K562 (cell line): ENCODE results near the gene PPM1M. TPM values are rescaled to one million over a fixed set of nuclear protein-coding genes. Genes with fewer than 3 reads are reported as not detected.

ENCODE experiments used
- ATAC-seq: fragments of 200-7000 bp; cut with Tn5 transposase; 3 replicates; pipeline ENCODE4 v1.9.1; 2020; ENCODE audit warnings: moderate library complexity
- BruUV-seq: library from RNA; stranded (reverse); fragments of 400-500 nt; replicated peaks from 2 replicates; lab custom pipeline; 2021; lab: Mats Ljungman, UMichigan
- CTCF ChIA-PET: fragments of 300-600 bp; formaldehyde crosslinking; extraction: SDS; loops from one replicate; lab custom pipeline; 2021; ENCODE audit warnings: low intra/inter-chr PET ratio; lab: Yijun Ruan, JAX
- POLR2A ChIA-PET: fragments of 300-600, 350-650 bp; sonication (Branson Sonifier 250); formaldehyde crosslinking; extraction: SDS; loops from one replicate; lab custom pipeline; 2021; ENCODE audit warnings: antibody characterized with exemption, inconsistent platforms; lab: Yijun Ruan, JAX
- DNase-seq, 4 experiments: peaks; one replicate each; pipeline versions ENCODE4 v3.0.0 to v3.0.0-alpha.2; 2011 to 2018; ENCODE audit warnings: low spot score in 3 of 4, mixed read lengths in 3 of 4; ENCODE audit errors: extremely low read depth in 1 of 4
- FAIRE-seq: peaks from 2 replicates; lab custom pipeline; 2011; peaks lifted over from hg19 to GRCh38; lab: Jason Lieb, UNC
- H2AFZ ChIP-seq: 2 replicates; pipeline ENCODE4 v1.6.0; 2011; ENCODE audit warnings: low read depth, low read length, control low read depth, inconsistent platforms
- H3K27ac ChIP-seq: fragments of 200-600 bp; 3 replicates; pipeline ENCODE4 v1.8.0; 2011; ENCODE audit warnings: low read depth, mild to moderate bottlenecking, control low read depth, inconsistent platforms, low read length, moderate library complexity, mixed read lengths; ENCODE audit errors: extremely low read depth
- H3K27me3 ChIP-seq, 2 experiments: fragments of 300-600 bp in 1 of 2; 2 replicates in 1 of 2; 3 replicates in 1 of 2; pipeline versions ENCODE4 v1.6.0 to v1.8.0; 2011; ENCODE audit warnings: inconsistent platforms in 2 of 2, low read length in 2 of 2, mild to moderate bottlenecking in 1 of 2, mixed read lengths in 1 of 2, moderate library complexity in 1 of 2; ENCODE audit not compliant: control insufficient read depth in 2 of 2, insufficient read depth in 2 of 2
- H3K36me3 ChIP-seq: fragments of 300-600 bp; 3 replicates; pipeline ENCODE4 v1.8.0; 2011; ENCODE audit warnings: mild to moderate bottlenecking, low read length, inconsistent platforms; ENCODE audit not compliant: control insufficient read depth, insufficient read depth
- H3K4me1 ChIP-seq, 2 experiments: fragments of 200-600 bp in 1 of 2; replicated peaks in 1 of 2; 2 replicates in 1 of 2; 3 replicates in 1 of 2; pipeline versions ENCODE4 v1.5.1 to v1.8.0; 2011; ENCODE audit warnings: inconsistent platforms in 2 of 2, low read length in 2 of 2, mild to moderate bottlenecking in 1 of 2, mixed read lengths in 1 of 2, moderate library complexity in 1 of 2; ENCODE audit not compliant: control insufficient read depth in 2 of 2, insufficient read depth in 2 of 2
- H3K4me2 ChIP-seq: 2 replicates; pipeline ENCODE4 v1.6.1; 2011; ENCODE audit warnings: low read length, control low read depth, inconsistent platforms, mixed read lengths; ENCODE audit not compliant: insufficient read depth
- H3K4me3 ChIP-seq: fragments of 200-600 bp; sonication (generic), shearing (Covaris generic); 2 replicates; pipeline ENCODE4 v1.5.1; 2016; ENCODE audit warnings: control low read depth, inconsistent platforms
- H3K79me2 ChIP-seq: fragments of 200-600 bp; 3 replicates; pipeline ENCODE4 v1.8.0; 2011; ENCODE audit warnings: low read length, inconsistent platforms; ENCODE audit not compliant: control insufficient read depth, insufficient read depth
- H3K9ac ChIP-seq, 2 experiments: 2 replicates each; pipeline versions ENCODE4 v1.6.0 to v1.6.1; 2011; ENCODE audit warnings: low read depth in 2 of 2, low read length in 2 of 2, control low read depth in 1 of 2, inconsistent platforms in 1 of 2, mild to moderate bottlenecking in 1 of 2, mixed read lengths in 1 of 2; ENCODE audit not compliant: insufficient read depth in 1 of 2
- H3K9me1 ChIP-seq: one replicate; pipeline ENCODE4 v1.6.0; 2011; ENCODE audit warnings: inconsistent platforms, mild to moderate bottlenecking, low read length, moderate library complexity; ENCODE audit not compliant: control insufficient read depth, insufficient read depth
- H3K9me3 ChIP-seq: replicated peaks from 2 replicates; pipeline ENCODE4 v1.5.1; 2011; ENCODE audit warnings: low read depth, low read length, inconsistent platforms; ENCODE audit not compliant: control insufficient read depth, insufficient read depth
- H4K20me1 ChIP-seq: replicated peaks from 2 replicates; pipeline ENCODE4 v1.6.1; 2011; ENCODE audit warnings: low read length, inconsistent platforms, mixed read lengths; ENCODE audit not compliant: control insufficient read depth, insufficient read depth
- CEBPB ChIP-seq: fragments of 450-650 bp; IDR thresholded peaks from 2 replicates; pipeline ENCODE4 v1.6.1; 2016; ENCODE audit warnings: missing genetic modification characterization, missing compliant biosample characterization
- HDAC8 ChIP-seq: fragments of 450-650 bp; IDR thresholded peaks from 2 replicates; pipeline ENCODE4 v1.6.1; 2016; ENCODE audit warnings: mild to moderate bottlenecking, missing genetic modification characterization, moderate library complexity, missing compliant biosample characterization
- MYBL2 ChIP-seq, 2 experiments: fragments of 450-650 bp in 1 of 2; sonication (generic) in 1 of 2; formaldehyde crosslinking in 1 of 2; IDR thresholded peaks; 2 replicates each; pipeline versions ENCODE4 v1.6.1 to v1.8.1; 2017 to 2022; ENCODE audit warnings: borderline replicate concordance in 1 of 2, inconsistent platforms in 1 of 2, low read depth in 1 of 2, mild to moderate bottlenecking in 1 of 2, missing genetic modification reagents in 1 of 2, moderate library complexity in 1 of 2
- PYGO2 ChIP-seq: fragments of 450-650 bp; IDR thresholded peaks from 2 replicates; pipeline ENCODE4 v1.6.1; 2016; ENCODE audit warnings: mild to moderate bottlenecking, missing genetic modification characterization, moderate library complexity, missing compliant biosample characterization
- SAFB2 ChIP-seq: fragments of 200-400 bp; formaldehyde crosslinking; IDR thresholded peaks from 2 replicates; pipeline ENCODE4 v1.6.1; 2018; ENCODE audit warnings: borderline replicate concordance, low read length, low read depth, moderate library complexity; ENCODE audit not compliant: severe bottlenecking
- SIN3A ChIP-seq, 2 experiments: fragments of 150-350 bp in 1 of 2; IDR thresholded peaks; 2 replicates each; pipeline ENCODE4 v1.6.1; 2011 to 2016; ENCODE audit warnings: borderline replicate concordance in 2 of 2, low read depth in 2 of 2, low read length in 2 of 2, mild to moderate bottlenecking in 2 of 2, moderate library complexity in 2 of 2; ENCODE audit not compliant: control insufficient read depth in 1 of 2
- SRSF9 ChIP-seq: fragments of 200-400 bp; formaldehyde crosslinking; IDR thresholded peaks from 2 replicates; pipeline ENCODE4 v1.6.1; 2017; ENCODE audit warnings: low read depth, low read length, borderline replicate concordance
- TEAD4 ChIP-seq, 2 experiments: sonication (generic) in 1 of 2; formaldehyde crosslinking in 1 of 2; IDR thresholded peaks; 2 replicates each; pipeline versions ENCODE4 v1.6.1 to v1.8.0; 2012 to 2022; ENCODE audit warnings: borderline replicate concordance in 1 of 2, inconsistent platforms in 1 of 2, low read length in 1 of 2, mild to moderate bottlenecking in 1 of 2, missing genetic modification reagents in 1 of 2
- ZNF121 ChIP-seq: sonication (generic); formaldehyde crosslinking; conservative IDR thresholded peaks from 2 replicates; pipeline ENCODE4 v1.8.0; 2022; ENCODE audit warnings: missing genetic modification reagents
- WGBS: fragments of 100-300 bp; shearing (Covaris generic); methylation state at CpG from one replicate; pipeline ENCODE4 v1.1.6; 2016; ENCODE audit warnings: low coverage, mixed read lengths; ENCODE audit not compliant: insufficient coverage; ENCODE audit errors: missing lambda C conversion rate; 5-methylcytosine and 5-hydroxymethylcytosine counted together
- in situ Hi-C: fragments of 300-500 bp; cut with MboI; formaldehyde crosslinking; loops from 4 replicates; pipeline ENCODE4 v1.15.0; 2018; ENCODE audit warnings: inconsistent platforms, mixed read lengths
- intact Hi-C: fragments of 100-400 bp; cut with micrococcal nuclease; formaldehyde crosslinking; loops from 2 replicates; pipeline ENCODE4 v1.14.2; 2022
- polyA plus RNA-seq, 8 experiments: library from polyadenylated mRNA; depleted of rRNA in 4 of 8; stranded (reverse) in 5 of 8; unstranded in 3 of 8; fragments of >200 nt; fragmentation: Nextera tagmentation in 2 of 8; fragmentation: Illumina TruSeq in 1 of 8; extraction: Ambion mirVana in 2 of 8; extraction: Trizol in 1 of 8; gene quantifications; 2 replicates each; pipeline versions ENCODE4 v1.2.1 to v1.2.3, GENCODE V29; 2011 to 2014; ENCODE audit warnings: inconsistent platforms in 1 of 8, missing spikeins in 1 of 8
- total RNA-seq, 7 experiments: library from RNA; depleted of rRNA in 6 of 7; stranded (reverse); fragments of >200 nt in 6 of 7; fragmentation: Illumina TruSeq in 2 of 7; extraction: Trizol in 2 of 7; gene quantifications; 2 replicates each; pipeline versions ENCODE4 v1.2.1 to v1.2.3, GENCODE V29; 2011 to 2021; ENCODE audit warnings: low replicate concordance in 1 of 7
- TF ChIP-seq, protein P1 (sequence below): fragments of 450-650 bp; IDR thresholded peaks from 2 replicates; pipeline ENCODE4 v1.7.1; 2018; ENCODE audit warnings: mild to moderate bottlenecking, low read depth; ENCODE audit not compliant: partially characterized antibody

The PPM1M gene
- total and polyA plus RNA-seq, 9 of the 15 experiments (the other 6 are each of a cell fraction or from before 2014, with no cell fraction given): 1.4 to 9.2 (median 4.4) TPM

DNA sequence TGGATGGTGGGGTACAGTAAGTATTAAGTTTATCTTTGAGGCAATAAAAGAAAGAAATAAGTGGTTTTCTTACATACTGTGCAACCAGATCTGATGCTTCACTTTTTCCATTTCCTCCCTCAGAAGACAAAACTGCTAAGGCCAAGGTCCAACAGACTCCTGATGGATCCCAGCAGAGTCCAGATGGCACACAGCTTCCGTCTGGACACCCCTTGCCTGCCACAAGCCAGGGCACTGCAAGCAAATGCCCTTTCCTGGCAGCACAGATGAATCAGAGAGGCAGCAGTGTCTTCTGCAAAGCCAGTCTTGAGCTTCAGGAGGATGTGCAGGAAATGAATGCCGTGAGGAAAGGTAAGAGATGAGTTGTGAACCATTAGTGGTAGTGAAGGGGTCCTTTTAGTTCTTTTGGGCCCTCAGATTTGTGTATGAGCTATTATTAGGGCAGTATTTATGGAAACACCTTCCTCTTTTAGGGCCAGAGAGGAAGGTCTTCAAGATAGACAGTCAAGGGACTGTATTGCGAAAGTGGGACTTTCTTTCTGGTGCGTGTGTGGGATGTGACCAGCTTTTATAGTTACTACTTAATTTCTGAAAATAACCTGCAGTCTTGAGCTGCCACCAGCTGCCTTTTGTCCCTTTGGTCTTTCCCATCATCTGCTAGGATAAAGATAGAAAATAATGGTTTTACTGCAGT lies 43.0 kb upstream of the PPM1M start:
- TF ChIP-seq CEBPB (peak; percentile 29; the same call in 1 of the 2 replicates), MYBL2 (IDR thresholded peaks at IDR 0.05; ENCODE audit: low read depth) (no peak), MYBL2 (CRISPR knock-in tag; IDR thresholded peaks at IDR 0.05; ENCODE audit: borderline replicate concordance) (no peak)
- FAIRE-seq (no peak), ATAC-seq (no peak), DNase-seq (no peak)
- CTCF ChIA-PET: no interaction called here
- in situ Hi-C loops (no loop called here), intact Hi-C loops (no loop called here)
- Histone ChIP-seq H3K9me1 (no peaks in the 10 kb centered on the region), H2AFZ (no peak overlapping the region), H3K79me2 (peaks cover 16% of the 10 kb centered on the region), H3K36me3 (peaks cover 80% of the 10 kb centered on the region), H3K4me3 (no peak overlapping the region), H3K27ac (no peak overlapping the region), H4K20me1 (no peaks in the 10 kb centered on the region), H3K4me2 (no peak overlapping the region), H3K9me3 (no peaks in the 10 kb centered on the region), H3K27me3 (no peaks in the 10 kb centered on the region), H3K4me1 (peaks cover 9 to 12% of the 10 kb centered on the region in 2 experiments; a peak in 4 of 5 replicates), H3K9ac (0 out of 4 replicates have a peak overlapping the region, but pooled peaks of 1 of the 2 experiments have one; percentile 20)
- BruUV-seq: no TSS peak
- 98% methylated on average over 4 of the region's 4 CpGs for WGBS
- POLR2A ChIA-PET: interaction anchor here (0.5 kb wide), 1 partner anchor 11 kb away, joined by 3 read pairs; no protein-coding TSS in a partner anchor

DNA sequence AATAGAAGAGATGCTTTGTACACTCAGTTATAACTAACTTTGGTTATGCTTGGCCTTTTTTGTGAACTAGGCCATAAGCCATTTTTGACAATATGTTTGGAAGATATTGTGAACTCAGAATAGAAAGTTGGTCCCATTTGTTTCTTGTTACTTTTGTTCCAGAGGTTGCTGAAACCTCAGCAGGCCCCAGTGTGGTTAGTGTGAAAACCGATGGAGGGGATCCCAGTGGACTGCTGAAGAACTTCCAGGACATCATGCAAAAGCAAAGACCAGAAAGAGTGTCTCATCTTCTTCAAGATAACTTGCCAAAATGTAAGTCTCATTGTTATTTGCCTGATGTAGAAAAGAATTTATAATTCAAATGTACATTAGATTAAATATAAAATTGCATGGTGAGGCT lies 41.9 kb upstream of the PPM1M start:
- FAIRE-seq (no peak), DNase-seq (no peak), ATAC-seq (no peak)
- peaks cover 5 to 7% of the 10 kb centered on the region in 2 experiments; a peak in 3 of 5 replicates for H3K4me1 ChIP-seq
- peaks cover 92% of the 10 kb centered on the region for H3K36me3 ChIP-seq
- H3K27ac ChIP-seq: no peak overlapping the region
- H3K9ac ChIP-seq: no peak overlapping the region
- H3K9me3 ChIP-seq: no peaks in the 10 kb centered on the region
- no peaks in the 10 kb centered on the region for H4K20me1 ChIP-seq
- ChIA-PET POLR2A (interaction anchor here (0.6 to 0.9 kb wide), 2 partner anchors 49 to 62 kb away, joined by 3 read pairs; no protein-coding TSS in a partner anchor), CTCF (interaction anchor here (0.6 kb wide), 1 partner anchor 14 kb away, joined by 3 read pairs; no protein-coding TSS in a partner anchor)
- no peaks in the 10 kb centered on the region for H3K9me1 ChIP-seq
- H3K4me2 ChIP-seq: no peak overlapping the region
- BruUV-seq: no TSS peak
- intact Hi-C loops: no loop called here
- no peak overlapping the region for H2AFZ ChIP-seq
- in situ Hi-C loops: no loop called here
- H3K27me3 ChIP-seq: no peaks in the 10 kb centered on the region
- H3K4me3 ChIP-seq: no peak overlapping the region
- H3K79me2 ChIP-seq: peaks cover 8% of the 10 kb centered on the region
- 83% methylated on average over 1 of the region's 1 CpG for WGBS
- no peak for TF ChIP-seq SAFB2
- no peak for TF ChIP-seq ZNF121 (CRISPR knock-in tag)
- TF ChIP-seq SIN3A (IDR thresholded peaks at IDR 0.05; ENCODE audit: borderline replicate concordance in 2 of 2, control insufficient read depth in 1 of 2, low read depth in 2 of 2, low read length in 2 of 2): no peak
- TF ChIP-seq HDAC8 (tag): no peak
- TF ChIP-seq, protein P1, sequence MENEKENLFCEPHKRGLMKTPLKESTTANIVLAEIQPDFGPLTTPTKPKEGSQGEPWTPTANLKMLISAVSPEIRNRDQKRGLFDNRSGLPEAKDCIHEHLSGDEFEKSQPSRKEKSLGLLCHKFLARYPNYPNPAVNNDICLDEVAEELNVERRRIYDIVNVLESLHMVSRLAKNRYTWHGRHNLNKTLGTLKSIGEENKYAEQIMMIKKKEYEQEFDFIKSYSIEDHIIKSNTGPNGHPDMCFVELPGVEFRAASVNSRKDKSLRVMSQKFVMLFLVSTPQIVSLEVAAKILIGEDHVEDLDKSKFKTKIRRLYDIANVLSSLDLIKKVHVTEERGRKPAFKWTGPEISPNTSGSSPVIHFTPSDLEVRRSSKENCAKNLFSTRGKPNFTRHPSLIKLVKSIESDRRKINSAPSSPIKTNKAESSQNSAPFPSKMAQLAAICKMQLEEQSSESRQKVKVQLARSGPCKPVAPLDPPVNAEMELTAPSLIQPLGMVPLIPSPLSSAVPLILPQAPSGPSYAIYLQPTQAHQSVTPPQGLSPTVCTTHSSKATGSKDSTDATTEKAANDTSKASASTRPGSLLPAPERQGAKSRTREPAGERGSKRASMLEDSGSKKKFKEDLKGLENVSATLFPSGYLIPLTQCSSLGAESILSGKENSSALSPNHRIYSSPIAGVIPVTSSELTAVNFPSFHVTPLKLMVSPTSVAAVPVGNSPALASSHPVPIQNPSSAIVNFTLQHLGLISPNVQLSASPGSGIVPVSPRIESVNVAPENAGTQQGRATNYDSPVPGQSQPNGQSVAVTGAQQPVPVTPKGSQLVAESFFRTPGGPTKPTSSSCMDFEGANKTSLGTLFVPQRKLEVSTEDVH: no peak
- no peak for TF ChIP-seq TEAD4 (IDR thresholded peaks at IDR 0.05; ENCODE audit: low read length)
- TF ChIP-seq TEAD4 (CRISPR knock-in tag; IDR thresholded peaks at IDR 0.05; ENCODE audit: borderline replicate concordance): no peak
- no peak for TF ChIP-seq SRSF9
- TF ChIP-seq PYGO2 (tag): no peak
